ENCODE data around the gene CD79A.

Gene CD79A

GRCh38 chr19:41920882-41921576 is 44.0 kb downstream of the CD79A start:
- DNase-seq: no peak

- DNase-seq: no peak
These were observed 44.8 kb downstream of the CD79A start for GRCh38 chr19:41921577-41922576.

GRCh38 chr19:41922585-41922984 is 45.5 kb downstream of the CD79A start:
- no peak for DNase-seq

GRCh38 chr19:41923045-41923788 is 46.1 kb downstream of the CD79A start:
- no peak for DNase-seq

- no peak for DNase-seq
These were observed 47.4 kb downstream of the CD79A start for GRCh38 chr19:41924151-41925145.

GRCh38 chr19:41925208-41926003 is 48.3 kb downstream of the CD79A start:
- DNase-seq: no peak

- DNase-seq: no peak
These were observed 49.1 kb downstream of the CD79A start for GRCh38 chr19:41926028-41926762.

- no peak for DNase-seq
These were observed 49.9 kb downstream of the CD79A start for GRCh38 chr19:41926763-41927496.

GRCh38 chr19:41927497-41928192 is 50.6 kb downstream of the CD79A start:
- no peak for DNase-seq

- DNase-seq: no peak
These were observed 51.2 kb downstream of the CD79A start, which contains the start of gene ERFL for GRCh38 chr19:41928221-41928683. ERFL (minus strand) TSS chr19:41928449; CDS start chr19:41912919, 15,530 bp downstream.

- DNase-seq: no peak
These were observed 51.9 kb downstream of the CD79A start for GRCh38 chr19:41928754-41929535.

GRCh38 chr19:41929536-41930071 is 52.5 kb downstream of the CD79A start:
- DNase-seq: no peak

GRCh38 chr19:41930322-41930722 is 53.2 kb downstream of the CD79A start:
- no peak for DNase-seq

All from NCI-H446 (cell line).